ENCODE data around the gene RPUSD3.
A peak's percentile ranks its signal among the peaks of the same experiment; 100 is the strongest.

RPUSD3 gene

GRCh38 chr3:9791127-9791526 lies 52.7 kb downstream of the RPUSD3 start:
- H3K4me1 ChIP-seq (ENCODE audit: control insufficient read depth, insufficient read depth, low read length): no peaks in the 10 kb centered on the region
- no peak overlapping the region for H3K27ac ChIP-seq (ENCODE audit: extremely low read depth, low read depth, low read length)
- no peaks in the 10 kb centered on the region for H3K9me3 ChIP-seq (ENCODE audit: control insufficient read depth, insufficient read depth, low read depth, low read length)
- POLR2A ChIA-PET: interaction anchor here (0.7 to 1.0 kb wide), 2 partner anchors 15 to 21 kb away, joined by 3 read pairs; partner anchors contain the start of gene CAMK1
- H3K36me3 ChIP-seq (ENCODE audit: control insufficient read depth in 2 of 2, insufficient read depth in 1 of 2, low read length in 2 of 2): peaks cover 10 to 60% of the 10 kb centered on the region in 2 experiments; a peak in 2 of 3 replicates
- TF ChIP-seq SCRT2 (tag by site-specific recombination; IDR thresholded peaks at IDR 0.05) (0 out of 2 replicates have a peak, but pooled peaks have one; percentile 51), ZNF654 (tag by site-specific recombination; IDR thresholded peaks at IDR 0.05; ENCODE audit: low read depth) (no peak), OVOL3 (tag by site-specific recombination; IDR thresholded peaks at IDR 0.05) (no peak)
- CTCF ChIA-PET: interaction anchor here (0.7 kb wide), 1 partner anchor 155 kb away, joined by 3 read pairs; no protein-coding TSS in a partner anchor
- no peak overlapping the region for H3K4me3 ChIP-seq (ENCODE audit: low read depth, low read length)

Data from HEK293 (cell line).